Fibroblast of lung (primary cell): ENCODE results near the gene GSC2.

Source experiments
- EZH2 ChIP-seq: IDR thresholded peaks from 2 replicates; pipeline ENCODE4 v1.5.1; 2012; ENCODE audit warnings: low read length, control low read depth, mild to moderate bottlenecking; ENCODE audit errors: missing control alignments
- TF ChIP-seq, protein P1 (sequence below), 2 donors: IDR thresholded peaks in 1 of 2; conservative IDR thresholded peaks in 1 of 2; 1 replicate in 1 of 2; 2 replicates in 1 of 2; pipeline ENCODE4 v1.5.1; 2011 to 2012; ENCODE audit warnings: low read length in 2 of 2, control low read depth in 1 of 2, inconsistent platforms in 1 of 2, low read depth in 1 of 2, mild to moderate bottlenecking in 1 of 2

- TF ChIP-seq, protein P1, sequence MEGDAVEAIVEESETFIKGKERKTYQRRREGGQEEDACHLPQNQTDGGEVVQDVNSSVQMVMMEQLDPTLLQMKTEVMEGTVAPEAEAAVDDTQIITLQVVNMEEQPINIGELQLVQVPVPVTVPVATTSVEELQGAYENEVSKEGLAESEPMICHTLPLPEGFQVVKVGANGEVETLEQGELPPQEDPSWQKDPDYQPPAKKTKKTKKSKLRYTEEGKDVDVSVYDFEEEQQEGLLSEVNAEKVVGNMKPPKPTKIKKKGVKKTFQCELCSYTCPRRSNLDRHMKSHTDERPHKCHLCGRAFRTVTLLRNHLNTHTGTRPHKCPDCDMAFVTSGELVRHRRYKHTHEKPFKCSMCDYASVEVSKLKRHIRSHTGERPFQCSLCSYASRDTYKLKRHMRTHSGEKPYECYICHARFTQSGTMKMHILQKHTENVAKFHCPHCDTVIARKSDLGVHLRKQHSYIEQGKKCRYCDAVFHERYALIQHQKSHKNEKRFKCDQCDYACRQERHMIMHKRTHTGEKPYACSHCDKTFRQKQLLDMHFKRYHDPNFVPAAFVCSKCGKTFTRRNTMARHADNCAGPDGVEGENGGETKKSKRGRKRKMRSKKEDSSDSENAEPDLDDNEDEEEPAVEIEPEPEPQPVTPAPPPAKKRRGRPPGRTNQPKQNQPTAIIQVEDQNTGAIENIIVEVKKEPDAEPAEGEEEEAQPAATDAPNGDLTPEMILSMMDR (conservative IDR thresholded peaks at IDR 0.05 in 1 of 2, IDR thresholded peaks at IDR 0.05 in 1 of 2; ENCODE audit: low read depth in 1 of 2, low read length in 2 of 2), result no peak
- no peak for TF ChIP-seq EZH2
Measured at GRCh38 chr22:19178657-19179496, 28.8 kb upstream of the GSC2 start, which contains the start of gene SLC25A1.
